ENCODE data around the gene AGBL4. TPM values are rescaled to one million over a fixed set of nuclear protein-coding genes. Genes with fewer than 3 reads are reported as not detected.

AGBL4 gene
- total and polyA plus RNA-seq, 2 of the 13 experiments (the other 11 are each of a cell fraction or from before 2014, with no cell fraction given) = not detected

DNA sequence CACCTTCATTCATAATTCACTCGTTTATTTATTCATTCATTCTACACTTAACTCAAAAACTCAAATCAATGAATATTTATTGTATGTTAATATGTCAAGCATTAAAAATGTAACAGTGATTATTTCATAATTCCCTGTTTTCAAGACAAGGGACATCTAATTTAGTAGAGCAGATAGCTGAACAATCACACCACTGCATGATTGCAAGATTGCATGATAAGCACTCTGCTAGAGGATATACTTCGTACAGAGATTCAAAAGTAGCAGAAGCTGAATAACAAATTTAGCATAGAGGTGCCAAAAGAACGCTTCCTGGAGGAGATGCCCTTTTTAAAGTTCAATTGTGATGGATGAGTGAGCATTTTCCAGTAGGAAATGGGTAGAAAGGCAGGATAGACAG lies 1056.4 kb downstream of the AGBL4 start:
- Histone ChIP-seq H3K27me3 (ENCODE audit: control insufficient read depth in 1 of 2, insufficient read depth in 2 of 2, low read length in 2 of 2) (no peaks in the 10 kb centered on the region), H3K4me2 (ENCODE audit: low read depth, low read length) (no peak overlapping the region), H3K79me2 (ENCODE audit: insufficient read depth, low read length) (no peaks in the 10 kb centered on the region), H2AFZ (ENCODE audit: low read length) (no peak overlapping the region), H3K4me1 (ENCODE audit: insufficient read depth, low read length) (no peaks in the 10 kb centered on the region), H4K20me1 (ENCODE audit: insufficient read depth, low read length) (no peaks in the 10 kb centered on the region), H3K27ac (ENCODE audit: extremely low read length, insufficient read depth, low read length) (no peak overlapping the region), H3K4me3 (replicated peaks in 1 of 3; ENCODE audit: insufficient read depth in 1 of 3, low read depth in 2 of 3, low read length in 3 of 3) (no peak overlapping the region), H3K36me3 (replicated peaks in 1 of 2; ENCODE audit: control insufficient read depth in 1 of 2, insufficient read depth in 2 of 2, low read length in 2 of 2) (no peaks in the 10 kb centered on the region), H3K9ac (ENCODE audit: insufficient read depth, low read depth, low read length) (no peak overlapping the region), H3K9me3 (ENCODE audit: low read length) (peaks cover 33% of the 10 kb centered on the region; the same call in 1 of the 2 replicates)
- no peak for ATAC-seq
- intact Hi-C loops (cut with micrococcal nuclease; ENCODE audit: unreplicated experiment) = no loop called here
- DNase-seq (ENCODE audit: low spot score) = no peak
- ChIA-PET POLR2A (no interaction called here), CTCF (ENCODE audit: low intra/inter-chr PET ratio, low total read pairs) (no interaction called here)
- BruUV-seq (replicated peaks) = no TSS peak
- WGBS (ENCODE audit: low lambda C conversion rate) = 1% methylated on average over 3 of the region's 3 CpGs
- no peak for FAIRE-seq
- TF ChIP-seq ZNF362 (CRISPR knock-in tag; IDR thresholded peaks at IDR 0.05; ENCODE audit: borderline replicate concordance) (no peak), ZNF768 (CRISPR knock-in tag; IDR thresholded peaks at IDR 0.05) (no peak), FOXP4 (CRISPR knock-in tag; IDR thresholded peaks at IDR 0.05) (no peak), MAFF (IDR thresholded peaks at IDR 0.05; ENCODE audit: low read depth, low read length) (no peak), MED1 (CRISPR knock-in tag; IDR thresholded peaks at IDR 0.05) (no peak), ZNF605 (CRISPR knock-in tag; IDR thresholded peaks at IDR 0.05) (no peak), E2F2 (CRISPR knock-in tag; IDR thresholded peaks at IDR 0.05; ENCODE audit: borderline replicate concordance) (no peak)
- TF ChIP-seq, protein P1, sequence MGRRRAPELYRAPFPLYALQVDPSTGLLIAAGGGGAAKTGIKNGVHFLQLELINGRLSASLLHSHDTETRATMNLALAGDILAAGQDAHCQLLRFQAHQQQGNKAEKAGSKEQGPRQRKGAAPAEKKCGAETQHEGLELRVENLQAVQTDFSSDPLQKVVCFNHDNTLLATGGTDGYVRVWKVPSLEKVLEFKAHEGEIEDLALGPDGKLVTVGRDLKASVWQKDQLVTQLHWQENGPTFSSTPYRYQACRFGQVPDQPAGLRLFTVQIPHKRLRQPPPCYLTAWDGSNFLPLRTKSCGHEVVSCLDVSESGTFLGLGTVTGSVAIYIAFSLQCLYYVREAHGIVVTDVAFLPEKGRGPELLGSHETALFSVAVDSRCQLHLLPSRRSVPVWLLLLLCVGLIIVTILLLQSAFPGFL (CRISPR knock-in tag; IDR thresholded peaks at IDR 0.05) = no peak
- TF ChIP-seq, protein P2, sequence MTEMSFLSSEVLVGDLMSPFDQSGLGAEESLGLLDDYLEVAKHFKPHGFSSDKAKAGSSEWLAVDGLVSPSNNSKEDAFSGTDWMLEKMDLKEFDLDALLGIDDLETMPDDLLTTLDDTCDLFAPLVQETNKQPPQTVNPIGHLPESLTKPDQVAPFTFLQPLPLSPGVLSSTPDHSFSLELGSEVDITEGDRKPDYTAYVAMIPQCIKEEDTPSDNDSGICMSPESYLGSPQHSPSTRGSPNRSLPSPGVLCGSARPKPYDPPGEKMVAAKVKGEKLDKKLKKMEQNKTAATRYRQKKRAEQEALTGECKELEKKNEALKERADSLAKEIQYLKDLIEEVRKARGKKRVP (CRISPR knock-in tag; IDR thresholded peaks at IDR 0.05) = no peak
- in situ Hi-C loops (cut with HindIII; ENCODE audit: extremely low pct_ligation_motif_present, low pct_unique_long_range_greater_than_20kb) = no loop called here
